HepG2 (cell line): ENCODE data around the gene MBL2. TPM values are rescaled to one million over a fixed set of nuclear protein-coding genes. Genes with fewer than 3 reads are reported as not detected.

Source experiments
- ATF1 ChIP-seq: IDR thresholded peaks from 2 replicates; pipeline ENCODE4 v1.6.1; 2016; ENCODE audit warnings: mild to moderate bottlenecking, control low read depth
- BORCS8-MEF2B ChIP-seq: sonication (generic); formaldehyde crosslinking; IDR thresholded peaks from 2 replicates; pipeline ENCODE4 v1.8.0; 2022; ENCODE audit warnings: mild to moderate bottlenecking, missing genetic modification reagents
- ERF ChIP-seq: IDR thresholded peaks from 2 replicates; pipeline ENCODE4 v1.6.1; 2018; ENCODE audit warnings: missing biosample characterization, missing genetic modification reagents
- FOSL2 ChIP-seq: sonication (generic); formaldehyde crosslinking; IDR thresholded peaks from 2 replicates; pipeline ENCODE4 v1.4.0; 2020; ENCODE audit warnings: missing genetic modification reagents
- KDM4B ChIP-seq: sonication (generic); formaldehyde crosslinking; IDR thresholded peaks from 2 replicates; pipeline ENCODE4 v1.4.0; 2020; ENCODE audit warnings: missing genetic modification reagents
- MED1 ChIP-seq: sonication (generic); formaldehyde crosslinking; IDR thresholded peaks from 2 replicates; pipeline ENCODE4 v1.4.0; 2020; ENCODE audit warnings: missing genetic modification reagents
- MED8 ChIP-seq: sonication (generic); formaldehyde crosslinking; IDR thresholded peaks from 2 replicates; pipeline ENCODE4 v1.8.1; 2023; ENCODE audit warnings: mild to moderate bottlenecking, missing genetic modification reagents; ENCODE audit not compliant: insufficient replicate concordance
- MYNN ChIP-seq: sonication (generic); formaldehyde crosslinking; IDR thresholded peaks from 2 replicates; pipeline ENCODE4 v1.4.0; 2020; ENCODE audit warnings: mild to moderate bottlenecking, low read depth, missing genetic modification reagents
- POGK ChIP-seq: sonication (generic); formaldehyde crosslinking; conservative IDR thresholded peaks from 2 replicates; pipeline ENCODE4 v1.8.0; 2022; ENCODE audit warnings: mild to moderate bottlenecking, moderate library complexity, missing genetic modification reagents
- POGZ ChIP-seq: sonication (generic); formaldehyde crosslinking; IDR thresholded peaks from 2 replicates; pipeline ENCODE4 v1.4.0; 2020; ENCODE audit warnings: mild to moderate bottlenecking, missing genetic modification reagents
- POLR2AphosphoS5 ChIP-seq: IDR thresholded peaks from 2 replicates; pipeline ENCODE4 v1.6.1; 2012; ENCODE audit warnings: low read depth, low read length
- RBFOX2 ChIP-seq: fragments of 200-400 bp; formaldehyde crosslinking; IDR thresholded peaks from 2 replicates; pipeline ENCODE4 v1.6.1; 2017; ENCODE audit warnings: low read depth, mild to moderate bottlenecking, low read length
- RXRB ChIP-seq: IDR thresholded peaks from 2 replicates; pipeline ENCODE4 v1.6.1; 2016; ENCODE audit warnings: borderline replicate concordance, missing genetic modification reagents, missing compliant biosample characterization
- THAP7 ChIP-seq: sonication (generic); formaldehyde crosslinking; IDR thresholded peaks from 2 replicates; pipeline ENCODE4 v1.8.1; 2023; ENCODE audit warnings: mild to moderate bottlenecking, missing genetic modification reagents
- ZBTB21 ChIP-seq: sonication (generic); formaldehyde crosslinking; IDR thresholded peaks from 2 replicates; pipeline ENCODE4 v1.4.0; 2020; ENCODE audit warnings: missing genetic modification reagents
- ZBTB38 ChIP-seq: sonication (generic); formaldehyde crosslinking; IDR thresholded peaks from 2 replicates; pipeline ENCODE4 v1.5.1; 2020; ENCODE audit warnings: mild to moderate bottlenecking, missing genetic modification reagents
- ZNF138 ChIP-seq: sonication (generic); formaldehyde crosslinking; IDR thresholded peaks from 2 replicates; pipeline ENCODE4 v1.5.0; 2020; ENCODE audit warnings: mild to moderate bottlenecking, low read depth, missing genetic modification reagents
- ZNF331 ChIP-seq: sonication (generic); formaldehyde crosslinking; IDR thresholded peaks from 2 replicates; pipeline ENCODE4 v1.4.0; 2020; ENCODE audit warnings: missing genetic modification reagents
- ZNF644 ChIP-seq: IDR thresholded peaks from 2 replicates; pipeline ENCODE4 v1.6.1; 2016; ENCODE audit warnings: low read depth
- ZNF7 ChIP-seq: IDR thresholded peaks from 2 replicates; pipeline ENCODE4 v1.6.1; 2016; ENCODE audit warnings: missing biosample characterization, missing genetic modification reagents
- ZNF878 ChIP-seq: sonication (generic); formaldehyde crosslinking; IDR thresholded peaks from 2 replicates; pipeline ENCODE4 v1.8.1; 2023; ENCODE audit warnings: mild to moderate bottlenecking, missing genetic modification reagents, moderate library complexity
- polyA plus RNA-seq, 8 experiments: library from polyadenylated mRNA; depleted of rRNA in 3 of 8; stranded (reverse) in 7 of 8; unstranded in 1 of 8; fragments of >200 nt; fragmentation: Illumina TruSeq in 4 of 8; extraction: Trizol in 4 of 8; gene quantifications; 2 replicates each; pipeline versions ENCODE4 v1.2.1 to v1.2.3, GENCODE V29; 2011 to 2016; ENCODE audit warnings: low read depth in 4 of 8, missing spikeins in 1 of 8, mixed read lengths in 1 of 8; ENCODE audit not compliant: insufficient read depth in 1 of 8
- total RNA-seq, 5 experiments: library from RNA; depleted of rRNA; stranded (reverse); fragments of >200 nt; fragmentation: Illumina TruSeq; extraction: Trizol; gene quantifications; 2 replicates each; pipeline ENCODE4 v1.2.3, GENCODE V29; 2016; ENCODE audit warnings: low read depth in 1 of 5
- TF ChIP-seq, protein P1 (sequence below): IDR thresholded peaks from 2 replicates; pipeline ENCODE4 v1.6.1; 2016; ENCODE audit warnings: missing biosample characterization, missing genetic modification reagents, low read depth
- TF ChIP-seq, protein P2 (sequence below): IDR thresholded peaks from 2 replicates; pipeline ENCODE4 v1.6.1; 2012; ENCODE audit warnings: low read depth, low read length, improper control_type of control experiment

MBL2 gene
- total and polyA plus RNA-seq, 2 of the 13 experiments (the other 11 are each of a cell fraction or from before 2014, with no cell fraction given): 9.6 to 16.2 TPM

DNA sequence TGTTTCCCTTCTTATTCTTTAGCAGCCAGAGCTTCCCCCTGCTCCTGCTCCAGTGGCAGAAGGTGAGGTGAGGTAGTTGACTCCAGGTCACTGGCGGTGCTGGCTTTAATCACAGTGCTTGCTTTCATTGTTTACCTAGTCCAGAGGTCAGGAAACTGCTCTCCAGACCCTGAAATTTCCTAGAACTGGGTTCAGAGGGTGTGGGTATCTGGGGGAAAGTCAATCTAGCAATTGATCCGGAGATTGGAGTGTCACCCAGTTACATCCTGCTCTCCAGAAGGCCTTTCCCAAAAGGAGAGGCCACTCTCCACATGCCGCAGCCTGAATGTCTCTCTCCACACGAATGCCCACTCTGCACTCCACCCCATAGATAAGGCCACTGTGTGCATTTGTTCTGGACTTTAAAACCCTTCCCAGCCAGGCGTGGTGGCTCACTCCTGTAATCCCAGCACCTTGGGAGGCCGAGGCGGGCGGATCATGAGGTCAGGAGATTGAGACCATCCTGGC, 2.1 kb upstream of the MBL2 start (continued):
- TF ChIP-seq ZNF331 (peak; percentile 88), POLR2AphosphoS5 (no peak), MED1 (CRISPR knock-in tag) (peak; percentile 98), ZNF138 (CRISPR knock-in tag) (no peak), POGZ (CRISPR knock-in tag) (peak; percentile 94), POGK (CRISPR knock-in tag) (peak; percentile 86), RBFOX2 (peak; percentile 56), ZBTB38 (CRISPR knock-in tag) (0 out of 2 replicates have a peak, but pooled peaks have one; percentile 49), THAP7 (CRISPR knock-in tag) (no peak; the same call in 1 of the 2 replicates), ZNF7 (CRISPR knock-in tag) (0 out of 2 replicates have a peak, but pooled peaks have one; percentile 18), MED8 (CRISPR knock-in tag) (peak; percentile 97), ZBTB21 (CRISPR knock-in tag) (0 out of 2 replicates have a peak, but pooled peaks have one; percentile 15), KDM4B (CRISPR knock-in tag) (peak; percentile 98), ZNF878 (CRISPR knock-in tag) (peak; percentile 87), ZNF644 (peak; percentile 70), BORCS8-MEF2B (peak; percentile 60; the same call in 1 of the 2 replicates), ERF (peak; percentile 86), FOSL2 (peak; percentile 81), ATF1 (peak; percentile 63; the same call in 1 of the 2 replicates), RXRB (CRISPR knock-in tag) (peak; percentile 100), MYNN (CRISPR knock-in tag) (peak; percentile 86; the same call in 1 of the 2 replicates)
- TF ChIP-seq, protein P1, sequence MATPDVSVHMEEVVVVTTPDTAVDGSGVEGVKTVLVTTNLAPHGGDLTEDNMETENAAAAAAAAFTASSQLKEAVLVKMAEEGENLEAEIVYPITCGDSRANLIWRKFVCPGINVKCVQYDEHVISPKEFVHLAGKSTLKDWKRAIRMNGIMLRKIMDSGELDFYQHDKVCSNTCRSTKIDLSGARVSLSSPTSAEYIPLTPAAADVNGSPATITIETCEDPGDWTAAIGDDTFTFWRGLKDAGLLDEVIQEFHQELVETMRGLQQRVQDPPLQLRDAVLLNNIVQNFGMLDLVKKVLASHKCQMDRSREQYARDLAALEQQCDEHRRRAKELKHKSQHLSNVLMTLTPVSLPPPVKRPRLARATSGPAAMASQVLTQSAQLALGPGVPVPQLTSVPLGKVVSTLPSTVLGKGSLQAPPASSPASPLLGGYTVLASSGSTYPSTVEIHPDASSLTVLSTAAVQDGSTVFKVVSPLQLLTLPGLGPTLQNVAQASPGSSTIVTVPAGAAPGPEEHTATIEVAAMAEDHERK (CRISPR knock-in tag): no peak
- TF ChIP-seq, protein P2, sequence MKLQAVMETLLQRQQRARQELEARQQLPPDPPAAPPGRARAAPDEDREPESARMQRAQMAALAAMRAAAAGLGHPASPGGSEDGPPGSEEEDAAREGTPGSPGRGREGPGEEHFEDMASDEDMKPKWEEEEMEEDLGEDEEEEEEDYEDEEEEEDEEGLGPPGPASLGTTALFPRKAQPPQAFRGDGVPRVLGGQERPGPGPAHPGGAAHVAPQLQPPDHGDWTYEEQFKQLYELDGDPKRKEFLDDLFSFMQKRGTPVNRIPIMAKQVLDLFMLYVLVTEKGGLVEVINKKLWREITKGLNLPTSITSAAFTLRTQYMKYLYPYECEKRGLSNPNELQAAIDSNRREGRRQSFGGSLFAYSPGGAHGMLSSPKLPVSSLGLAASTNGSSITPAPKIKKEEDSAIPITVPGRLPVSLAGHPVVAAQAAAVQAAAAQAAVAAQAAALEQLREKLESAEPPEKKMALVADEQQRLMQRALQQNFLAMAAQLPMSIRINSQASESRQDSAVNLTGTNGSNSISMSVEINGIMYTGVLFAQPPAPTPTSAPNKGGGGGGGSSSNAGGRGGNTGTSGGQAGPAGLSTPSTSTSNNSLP: peak; percentile 76; the same call in 1 of the 2 replicates
